ENCODE results near the gene ZNF774.
"Not testable (repeated sequence)": the region's sequence is repeated elsewhere in the genome, so short reads cannot be mapped to it uniquely, and the experiment has no call there.

Gene ZNF774

DNA sequence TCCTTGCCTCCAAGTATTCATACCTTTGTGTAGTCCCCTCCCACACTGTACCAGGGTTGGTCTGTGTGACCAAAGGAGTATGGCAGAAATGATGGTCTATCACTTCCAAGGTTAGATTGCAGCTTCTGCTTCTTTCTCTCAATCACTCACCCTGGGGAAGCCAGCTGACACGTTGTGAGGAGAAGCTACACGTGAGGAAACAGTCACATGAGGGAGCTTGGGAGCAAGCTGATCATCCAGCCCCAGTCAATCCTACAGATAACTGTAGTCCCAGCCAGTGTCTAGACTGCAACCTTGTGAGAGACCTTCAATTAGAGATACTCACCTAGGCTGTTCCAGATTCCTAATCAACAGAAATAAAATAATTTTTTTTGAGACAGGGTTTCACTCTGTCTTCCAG is 6.2 kb upstream of the ZNF774 start:
- no peak for DNase-seq (ENCODE audit: low read depth in 2 of 3, low spot score in 1 of 3)

DNA sequence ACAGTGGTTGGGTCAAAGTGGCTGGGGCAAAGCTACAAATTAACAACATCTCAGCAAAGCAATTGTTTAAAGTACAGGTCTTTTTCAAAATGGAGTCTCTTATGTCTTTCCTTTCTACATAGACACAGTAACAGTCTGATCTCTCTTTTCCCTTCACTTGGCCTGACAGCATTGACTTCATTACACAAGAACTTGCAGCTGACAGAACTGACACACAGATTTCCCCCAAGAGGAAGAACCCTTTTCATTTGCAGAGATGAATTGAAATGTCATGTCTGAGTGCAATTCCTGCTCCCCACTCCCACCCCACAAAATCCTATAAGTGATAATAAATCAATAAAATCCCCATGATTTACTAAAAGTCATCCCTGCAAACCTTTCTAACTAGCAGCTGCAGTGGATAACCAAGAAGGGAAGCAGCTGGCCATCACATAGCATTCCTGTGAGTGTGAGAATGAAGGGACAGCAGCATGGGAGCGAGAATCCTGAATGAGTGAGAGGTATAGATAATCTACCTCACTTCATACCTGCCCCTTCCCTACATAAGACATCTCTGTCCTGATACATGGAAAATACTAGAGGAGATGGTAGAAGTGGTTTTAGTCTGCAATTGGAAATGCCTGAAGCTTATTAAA is 4.5 kb upstream of the ZNF774 start:
- DNase-seq (ENCODE audit: low read depth in 2 of 3, low spot score in 1 of 3) = not testable (repeated sequence)

DNA sequence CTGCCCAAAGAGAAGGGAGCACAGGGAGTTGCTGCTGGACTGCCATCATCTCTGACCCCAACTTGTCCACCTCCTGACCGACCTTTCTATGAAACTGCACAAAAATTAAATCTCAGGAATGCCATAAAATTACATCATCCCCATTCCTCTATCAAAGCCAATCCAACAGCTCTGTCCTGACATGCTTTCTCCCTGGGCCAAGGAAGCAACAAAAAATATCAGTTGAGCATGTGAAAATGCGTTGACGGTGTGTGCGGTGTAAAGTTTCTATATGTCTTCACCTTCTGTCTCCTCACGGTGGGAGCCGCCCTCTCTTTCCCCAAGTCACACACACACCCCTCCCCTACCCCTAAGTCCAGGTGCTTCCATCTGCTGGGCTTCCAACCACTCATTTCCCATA is 3.6 kb upstream of the ZNF774 start:
- no peak for DNase-seq (ENCODE audit: low read depth in 2 of 3, low spot score in 1 of 3)

DNA sequence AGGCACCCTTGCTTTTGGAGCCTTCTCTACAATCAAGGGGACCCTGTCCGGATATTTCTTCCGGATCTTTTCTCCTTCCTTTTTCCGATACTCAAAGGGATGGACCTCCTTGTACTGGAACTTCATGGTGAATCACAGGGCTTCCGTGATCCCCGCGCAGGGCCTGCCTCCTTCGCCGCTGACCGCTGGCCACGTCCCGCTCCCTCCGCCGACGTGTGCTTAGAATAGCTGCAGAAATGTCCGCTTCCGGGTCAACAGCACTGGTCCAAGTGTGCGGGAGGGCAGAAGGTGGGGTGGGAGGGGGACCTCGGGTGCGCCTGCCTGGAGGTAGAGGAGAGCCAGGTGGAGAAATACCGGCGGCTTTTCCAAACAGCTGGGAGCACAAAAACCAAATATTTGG is 3.0 kb upstream of the ZNF774 start:
- no peak for DNase-seq (ENCODE audit: low read depth in 2 of 3, low spot score in 1 of 3)

DNA sequence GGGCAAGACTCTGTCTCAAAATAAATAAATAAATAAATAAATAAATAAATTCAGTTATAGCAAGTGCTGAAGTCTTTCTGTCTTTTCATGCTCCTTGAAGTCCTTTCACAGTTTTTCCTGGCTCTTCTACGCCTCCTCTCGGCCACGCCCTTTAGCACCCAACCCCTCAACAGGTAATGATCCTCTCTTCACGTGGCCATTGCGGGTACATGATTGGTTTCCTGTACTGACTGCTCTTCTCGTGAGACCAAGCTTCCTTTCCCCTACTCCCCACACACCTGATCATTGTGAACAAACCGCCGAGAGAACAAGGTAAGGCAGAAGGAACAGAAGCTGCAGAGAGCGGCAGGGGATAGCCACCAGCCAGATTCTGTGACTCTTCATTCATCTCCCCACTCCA is 2.3 kb upstream of the ZNF774 start:
- no peak for DNase-seq (ENCODE audit: low read depth in 2 of 3, low spot score in 1 of 3)

DNA sequence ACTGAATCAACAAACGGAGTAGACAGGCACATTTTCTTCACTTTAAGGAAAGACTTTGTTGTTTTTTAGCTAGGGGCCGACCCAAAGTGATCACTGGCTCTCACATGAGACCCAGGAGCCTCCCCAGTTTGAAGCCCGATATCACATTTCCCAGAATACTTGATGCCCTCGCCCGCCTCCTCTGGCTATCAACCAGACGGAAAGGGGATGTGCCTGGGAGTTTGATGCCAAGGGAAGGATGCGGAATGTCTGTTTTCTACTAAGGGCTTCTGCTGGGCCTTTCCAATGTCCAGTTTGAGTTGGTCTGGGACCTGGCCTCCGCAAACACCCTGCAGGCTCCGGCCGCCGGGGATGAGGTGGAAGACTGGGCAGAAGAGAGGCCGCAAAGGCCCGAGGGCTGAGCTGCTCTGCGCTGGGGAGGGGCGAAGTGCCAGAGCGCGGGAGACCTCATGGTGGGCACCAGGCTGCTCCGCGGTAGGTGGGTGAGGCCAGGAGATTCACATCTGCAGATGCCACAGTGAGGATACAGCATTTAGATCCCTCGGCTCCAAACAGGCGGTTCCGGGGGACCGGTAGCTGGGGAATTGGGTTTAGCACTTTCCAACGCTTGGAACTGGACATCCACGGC is 491 bp upstream of the ZNF774 start:
- DNase-seq (ENCODE audit: low read depth in 2 of 3, low spot score in 1 of 3) = no peak

DNA sequence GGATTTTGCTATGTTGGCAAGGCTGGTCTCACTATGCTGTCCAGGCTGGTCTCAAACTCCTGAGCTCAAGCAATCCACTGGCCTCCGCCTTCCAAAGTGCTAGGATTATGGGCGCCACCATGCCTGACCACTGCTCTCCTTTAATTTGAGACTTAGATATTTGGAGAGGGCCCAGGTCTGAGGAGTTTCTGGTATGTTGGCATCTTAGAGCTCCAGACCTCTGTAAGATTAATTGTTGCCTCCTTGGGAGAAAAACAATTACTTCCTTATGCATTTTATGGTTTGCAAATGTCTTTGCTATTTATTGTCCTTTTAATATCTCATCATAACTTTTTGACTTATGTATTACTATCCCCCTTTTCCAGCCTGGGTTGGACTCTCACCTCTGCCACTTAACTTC is 2.9 kb downstream of the ZNF774 start:
- no peak for DNase-seq (ENCODE audit: low read depth in 2 of 3, low spot score in 1 of 3)

DNA sequence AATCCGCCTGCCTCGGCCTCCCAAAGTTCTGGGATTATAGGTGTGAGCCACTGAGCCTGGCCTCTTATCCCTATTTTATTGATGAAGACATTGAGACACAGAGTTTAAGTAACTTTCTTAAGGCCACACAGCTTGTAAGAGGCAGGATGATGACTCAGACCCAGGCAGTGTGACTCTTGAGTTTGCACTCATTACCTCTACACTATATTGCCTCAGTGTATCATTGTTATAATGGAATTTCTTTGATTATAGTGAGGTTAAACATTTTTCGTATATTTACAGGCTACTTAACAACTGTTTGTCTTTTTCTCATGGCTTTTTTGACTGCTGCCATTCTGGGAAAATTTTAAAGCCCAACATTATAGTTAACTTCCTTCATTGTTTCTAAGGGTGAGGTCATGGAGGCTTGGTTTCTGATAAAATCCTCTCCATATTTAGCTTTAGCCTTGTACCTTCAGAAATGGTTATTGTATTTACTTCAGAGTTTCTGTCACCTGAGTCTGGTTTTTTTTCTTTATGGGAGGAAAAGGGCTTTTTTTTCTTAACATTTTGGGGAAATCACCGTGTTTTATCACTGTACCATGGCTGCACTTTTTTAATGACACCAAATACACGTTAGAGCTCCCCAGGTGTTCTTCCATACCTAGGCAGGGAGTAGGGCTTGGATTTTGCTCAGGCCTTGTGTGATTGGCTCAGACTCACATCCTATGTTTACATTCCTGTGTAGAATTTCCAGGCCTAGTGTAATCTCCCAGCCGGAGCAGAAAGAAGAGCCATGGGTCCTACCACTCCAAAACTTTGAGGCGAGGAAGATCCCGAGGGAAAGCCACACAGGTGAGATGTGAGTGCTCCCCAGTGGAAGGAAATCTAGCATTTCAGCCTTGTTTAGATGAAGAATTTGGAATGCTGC is 6.3 kb downstream of the ZNF774 start:
- DNase-seq (ENCODE audit: low read depth in 2 of 3, low spot score in 1 of 3) = no peak

DNA sequence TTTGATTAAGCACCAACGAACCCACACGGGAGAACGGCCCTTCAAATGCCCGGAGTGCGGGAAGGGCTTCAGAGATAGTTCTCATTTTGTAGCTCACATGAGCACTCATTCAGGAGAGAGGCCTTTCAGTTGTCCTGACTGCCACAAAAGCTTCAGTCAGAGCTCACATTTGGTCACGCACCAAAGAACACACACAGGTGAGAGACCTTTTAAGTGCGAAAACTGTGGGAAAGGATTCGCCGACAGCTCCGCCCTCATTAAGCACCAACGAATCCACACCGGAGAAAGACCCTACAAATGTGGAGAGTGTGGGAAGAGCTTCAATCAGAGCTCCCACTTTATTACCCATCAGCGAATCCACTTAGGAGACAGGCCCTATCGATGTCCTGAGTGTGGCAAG is 8.7 kb downstream of the ZNF774 start:
- no peak for DNase-seq (ENCODE audit: low read depth in 2 of 3, low spot score in 1 of 3)

DNA sequence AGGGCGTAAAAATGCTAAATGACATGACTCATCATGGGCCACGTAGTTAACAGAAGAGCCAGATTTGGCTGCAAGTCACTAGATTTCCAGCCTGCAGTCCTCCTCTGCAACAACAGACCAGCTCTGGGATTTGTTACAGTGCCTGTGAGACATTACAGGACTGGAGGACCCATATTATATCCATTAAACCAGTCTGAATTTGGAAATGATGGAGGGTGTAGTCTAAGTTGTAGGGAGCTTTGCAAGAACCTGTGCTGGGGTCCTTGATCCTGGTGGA is 10.8 kb downstream of the ZNF774 start:
- no peak for DNase-seq (ENCODE audit: low read depth in 2 of 3, low spot score in 1 of 3)

DNA sequence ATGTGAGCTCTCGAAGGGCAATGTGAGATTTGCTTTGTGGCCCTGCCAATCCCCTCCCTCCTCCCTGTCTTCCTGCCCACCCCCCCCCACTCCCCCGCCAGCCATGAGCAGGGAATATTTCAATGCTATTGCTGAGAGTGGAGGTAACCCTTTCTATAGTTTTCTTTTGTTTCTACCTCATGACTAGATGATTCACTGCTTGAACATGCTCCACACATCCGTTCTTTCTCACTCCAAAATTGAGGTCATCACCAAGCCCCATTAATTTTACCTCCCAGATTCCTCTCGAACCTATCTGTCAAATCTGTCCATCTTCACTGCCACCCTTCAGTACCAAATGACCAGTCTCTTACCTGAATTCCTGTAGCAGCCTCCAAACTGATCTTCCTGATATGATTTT is 12.2 kb downstream of the ZNF774 start:
- DNase-seq (ENCODE audit: low read depth in 2 of 3, low spot score in 1 of 3) = no peak

DNA sequence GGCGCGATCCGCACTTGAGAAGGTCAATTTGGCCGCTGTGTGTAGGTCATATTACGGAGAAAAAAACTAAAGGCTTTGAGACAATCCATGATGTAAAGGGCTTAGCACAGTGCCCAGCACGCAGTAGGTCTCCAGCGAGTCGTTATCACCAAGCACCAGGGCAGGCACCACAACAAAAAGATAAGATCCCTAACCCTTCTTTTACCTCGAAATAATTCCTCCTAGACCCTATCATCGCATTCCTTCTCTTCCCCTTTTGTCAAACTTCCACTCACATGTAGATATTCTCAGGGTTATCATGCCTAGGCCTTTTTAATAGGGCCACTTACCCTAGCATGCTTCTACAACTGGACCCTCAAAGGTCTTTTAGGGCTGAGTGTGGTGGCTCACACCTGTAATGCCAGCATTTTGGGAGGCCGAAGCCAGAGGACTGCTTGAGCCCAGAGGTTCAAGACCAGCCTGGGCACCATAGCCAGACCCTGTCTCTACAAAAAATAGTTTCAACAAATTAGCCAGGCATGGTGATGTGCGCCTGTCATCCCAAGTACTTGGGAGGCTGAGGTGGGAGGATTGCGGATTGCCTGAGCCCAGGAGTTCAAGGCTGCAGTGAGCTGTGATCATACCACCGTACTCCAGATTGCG is 13.5 kb downstream of the ZNF774 start:
- no peak for DNase-seq (ENCODE audit: low read depth in 2 of 3, low spot score in 1 of 3)

DNA sequence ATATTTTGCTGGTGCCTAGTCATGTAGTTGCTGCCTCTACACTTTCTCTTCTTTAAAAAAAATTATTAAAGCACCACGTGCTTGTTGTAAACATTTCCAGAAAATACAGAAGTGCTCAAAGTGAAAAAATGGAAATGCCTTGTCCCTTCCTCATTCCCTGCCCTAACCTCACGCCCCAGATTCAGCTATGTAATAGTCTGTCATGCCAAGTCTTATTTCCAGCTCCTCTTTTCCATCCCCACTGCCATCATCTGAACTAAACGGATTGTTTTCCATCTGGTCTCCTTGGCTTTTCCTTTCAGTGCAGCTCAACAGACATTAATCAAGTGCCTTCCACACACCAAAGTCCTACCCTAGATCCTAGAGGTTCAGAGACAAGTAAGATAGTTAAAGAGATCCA is 15.5 kb downstream of the ZNF774 start:
- no peak for DNase-seq (ENCODE audit: low read depth in 2 of 3, low spot score in 1 of 3)

DNA sequence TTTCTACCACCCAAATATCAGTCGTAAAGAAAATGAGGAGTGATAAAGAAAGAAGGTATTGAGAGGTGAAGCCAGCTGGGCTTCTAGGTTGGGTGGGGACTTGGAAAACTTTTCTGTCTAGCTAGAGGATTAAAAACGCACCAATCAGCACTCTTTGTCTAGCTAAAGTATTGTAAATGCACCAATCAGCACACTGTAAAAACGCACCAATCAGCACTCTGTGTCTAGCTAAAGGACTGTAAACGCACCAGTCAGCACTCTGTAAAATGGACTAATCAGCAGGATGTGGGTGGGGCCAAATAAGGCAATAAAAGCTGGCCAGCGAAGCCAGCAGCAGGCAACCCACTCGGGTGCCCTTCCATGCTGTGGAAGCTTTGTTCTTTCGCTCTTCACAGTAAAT is 23.0 kb downstream of the ZNF774 start:
- no peak for DNase-seq (ENCODE audit: low read depth in 2 of 3, low spot score in 1 of 3)

DNA sequence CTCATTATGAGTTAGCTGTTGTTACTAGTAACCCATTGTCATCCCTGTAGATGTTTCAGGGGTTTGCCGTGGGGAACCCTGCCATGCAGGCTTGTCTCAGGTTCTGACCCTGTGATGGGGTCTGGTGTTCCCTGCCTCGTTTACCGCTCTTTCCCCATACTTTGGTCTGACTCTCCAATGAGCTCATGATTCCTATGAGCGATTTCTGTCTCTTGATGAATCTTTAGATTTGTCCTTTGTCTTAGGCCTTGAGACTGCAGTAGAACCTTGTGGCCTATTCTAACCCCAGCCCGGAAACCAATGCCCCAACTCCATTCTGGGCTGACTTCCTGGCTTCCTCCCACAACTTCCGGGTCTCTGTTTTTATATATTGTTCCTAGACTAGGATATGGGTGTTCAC is 24.7 kb downstream of the ZNF774 start:
- DNase-seq (ENCODE audit: low read depth in 2 of 3, low spot score in 1 of 3) = peak; percentile 25 to 45 (median 32)

DNA sequence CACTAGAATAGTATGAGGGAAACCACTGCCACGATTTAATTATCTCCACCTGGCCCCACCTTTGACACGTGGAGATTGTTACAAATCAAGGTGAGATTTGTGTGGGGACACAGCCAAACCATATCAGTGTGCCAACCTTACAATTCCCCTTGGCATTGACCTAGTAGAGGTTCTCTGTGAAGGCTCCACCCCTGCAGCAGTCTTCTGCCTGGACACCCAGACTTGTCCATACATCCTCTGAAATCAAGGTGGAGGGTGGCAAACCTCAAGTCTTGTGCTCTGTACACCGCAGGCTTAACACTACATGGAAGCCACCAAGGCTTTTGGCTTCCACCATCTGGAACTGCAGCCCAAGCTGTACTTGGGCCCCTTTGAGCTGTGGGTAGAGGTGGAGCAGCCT is 27.2 kb downstream of the ZNF774 start:
- DNase-seq (ENCODE audit: low read depth in 2 of 3, low spot score in 1 of 3) = no peak

DNA sequence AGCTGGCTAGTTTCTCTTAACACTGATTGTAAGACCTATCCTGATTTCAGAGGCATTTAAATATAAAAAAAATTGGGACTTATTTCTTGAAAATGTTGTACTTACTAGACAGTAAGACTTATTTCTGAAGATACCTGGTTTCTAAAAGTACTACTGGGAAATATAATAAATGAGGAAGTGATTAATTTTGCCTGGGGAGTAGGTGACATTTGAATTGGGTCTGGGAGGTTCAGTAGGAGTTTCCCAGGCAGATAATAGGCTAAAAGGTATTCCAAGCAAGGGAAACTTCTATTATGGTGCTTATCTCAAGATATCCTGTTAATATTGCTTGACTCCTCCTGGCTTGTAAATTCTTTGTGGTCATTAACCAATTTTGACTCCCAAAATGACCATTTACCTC is 29.4 kb downstream of the ZNF774 start:
- no peak for DNase-seq (ENCODE audit: low read depth in 2 of 3, low spot score in 1 of 3)

DNA sequence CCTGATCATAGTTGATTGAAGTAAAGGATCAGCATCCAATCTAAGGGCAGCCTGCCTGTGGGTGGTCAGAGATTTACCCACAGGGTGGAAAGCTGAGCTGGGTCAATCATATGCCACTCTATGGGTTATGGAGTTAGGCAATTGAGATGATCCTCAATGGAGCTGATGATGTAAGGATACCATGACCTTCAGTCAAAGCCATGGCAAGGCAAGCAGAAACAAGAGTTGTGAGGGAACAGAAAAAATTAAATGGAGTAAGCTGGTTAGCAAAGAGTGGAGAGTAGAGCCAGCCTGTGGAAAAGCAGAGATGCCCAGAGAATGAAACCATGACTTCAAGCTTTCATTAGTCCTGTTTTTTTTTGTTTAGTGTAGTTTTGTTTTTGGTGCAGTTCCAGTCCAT is 30.2 kb downstream of the ZNF774 start:
- no peak for DNase-seq (ENCODE audit: low read depth in 2 of 3, low spot score in 1 of 3)

DNA sequence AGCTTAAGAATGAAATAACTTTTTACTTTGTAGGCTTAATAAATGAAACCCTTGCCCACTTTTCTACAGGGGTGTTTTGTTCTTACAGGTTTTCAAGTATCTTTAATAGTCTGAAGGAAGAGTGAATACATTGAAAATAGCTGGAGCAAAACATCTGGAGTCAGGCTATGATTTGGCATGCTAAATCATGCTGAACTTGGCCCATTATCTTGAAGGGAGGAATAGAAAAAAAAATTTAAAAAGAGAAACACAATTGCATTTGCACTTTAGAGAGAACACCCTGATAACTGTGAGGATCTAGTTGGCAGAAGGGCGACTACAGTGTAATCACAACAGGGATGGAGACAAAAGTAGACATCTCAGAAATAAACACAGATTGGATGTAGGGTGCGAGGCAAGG is 34.1 kb downstream of the ZNF774 start:
- DNase-seq (ENCODE audit: low read depth in 2 of 3, low spot score in 1 of 3) = no peak

DNA sequence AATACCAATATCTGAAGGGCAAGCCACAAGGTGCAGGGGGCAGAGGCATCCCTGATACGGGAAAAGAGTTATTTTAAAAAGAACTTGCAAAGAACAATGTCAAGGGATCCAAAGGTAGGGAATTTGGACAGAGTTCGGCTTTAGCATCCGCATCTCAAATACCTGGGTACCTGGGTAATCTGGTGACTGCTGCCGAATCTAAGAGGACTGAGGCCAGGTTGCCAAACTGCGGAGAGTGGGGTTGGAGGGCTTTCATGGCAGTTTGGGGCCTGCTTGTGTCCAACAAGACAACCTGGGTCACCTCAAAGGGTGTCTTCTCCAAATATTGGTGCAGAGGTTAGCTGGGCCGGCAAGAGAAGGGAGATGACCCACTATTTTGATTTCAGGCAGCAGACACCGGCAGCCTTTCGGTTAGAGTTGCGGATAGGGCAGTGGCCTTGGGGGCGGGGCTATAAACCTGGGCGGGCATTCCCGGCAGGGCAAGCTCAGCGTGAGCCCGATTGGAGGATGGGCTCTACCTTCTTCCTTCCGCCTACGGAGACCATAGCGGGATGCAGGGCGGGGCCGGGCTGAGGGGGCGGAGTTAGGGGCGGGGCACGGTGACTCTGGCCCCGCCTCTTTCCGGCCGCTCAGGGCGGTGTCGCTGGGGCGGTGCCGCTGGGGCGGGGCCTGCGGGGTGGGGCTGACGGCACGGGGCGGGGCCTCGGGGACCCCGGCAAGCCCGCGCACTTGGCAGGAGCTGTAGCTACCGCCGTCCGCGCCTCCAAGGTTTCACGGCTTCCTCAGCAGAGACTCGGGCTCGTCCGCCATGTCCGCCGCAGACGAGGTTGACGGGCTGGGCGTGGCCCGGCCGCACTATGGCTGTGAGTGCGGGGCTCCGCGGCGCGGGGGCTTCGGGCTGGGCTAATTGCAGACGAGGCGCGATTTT is 35.7 kb downstream of the ZNF774 start, which contains the start of gene IQGAP1:
Gene IQGAP1 (plus strand): TSS at position 709 of the 928 bp plus-strand sequence. CDS start 100 bp downstream, at position 809.
- peak; percentile 94 to 98 (median 98) for DNase-seq (ENCODE audit: low read depth in 2 of 3, low spot score in 1 of 3)
